Measurements from ENCODE around the gene IPCEF1. TPM values are rescaled to one million over a fixed set of nuclear protein-coding genes. Genes with fewer than 3 reads are reported as not detected.

IPCEF1 gene
- total RNA-seq, 1 experiment from 2014 or later, result 1.9 TPM

DNA sequence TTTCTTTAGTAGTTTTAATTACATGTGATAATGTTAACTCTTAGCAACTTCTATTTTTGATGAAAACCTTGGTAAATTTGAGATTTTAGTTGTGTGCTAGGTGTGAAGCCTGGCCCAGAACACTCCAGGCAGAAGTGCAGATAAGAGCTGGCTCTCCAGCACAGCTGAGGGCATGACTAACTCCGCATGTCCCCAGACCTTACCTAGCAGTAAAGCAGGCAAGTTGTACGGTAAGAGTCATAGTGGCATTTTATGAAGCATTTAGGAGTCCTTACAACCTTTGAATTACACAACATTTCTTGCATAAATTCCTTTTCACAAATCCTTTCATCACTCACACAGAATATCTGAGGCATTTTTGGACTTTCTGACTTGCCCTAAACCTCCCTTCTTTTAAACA, 250.4 kb downstream of the IPCEF1 start:
- Mint-ChIP-seq H3K36me3 (ENCODE audit: insufficient read depth, unreplicated experiment) (no peaks in the 10 kb centered on the region), H3K9me3 (ENCODE audit: unreplicated experiment) (no peaks in the 10 kb centered on the region), H3K4me1 (ENCODE audit: low read depth, unreplicated experiment) (no peaks in the 10 kb centered on the region), H3K4me3 (ENCODE audit: unreplicated experiment) (no peak overlapping the region), H3K27me3 (ENCODE audit: insufficient read depth, unreplicated experiment) (peaks cover 13% of the 10 kb centered on the region), H3K27ac (ENCODE audit: unreplicated experiment) (no peak overlapping the region)
- no peak overlapping the region for H3K4me3 ChIP-seq (ENCODE audit: low read depth, low read length)
- no TSS peak for BruUV-seq (replicated peaks)
- intact Hi-C loops (cut with micrococcal nuclease; ENCODE audit: unreplicated experiment), result no loop called here
- DNase-seq, result no peak
- no peaks in the 10 kb centered on the region for H3K36me3 ChIP-seq (ENCODE audit: control insufficient read depth, insufficient read depth, low read length)
- H3K9me3 ChIP-seq, result no peaks in the 10 kb centered on the region
- ChIA-PET CTCF (no interaction called here), POLR2A (no interaction called here)
- no peaks in the 10 kb centered on the region for H3K4me1 ChIP-seq
- TF ChIP-seq, protein P1, sequence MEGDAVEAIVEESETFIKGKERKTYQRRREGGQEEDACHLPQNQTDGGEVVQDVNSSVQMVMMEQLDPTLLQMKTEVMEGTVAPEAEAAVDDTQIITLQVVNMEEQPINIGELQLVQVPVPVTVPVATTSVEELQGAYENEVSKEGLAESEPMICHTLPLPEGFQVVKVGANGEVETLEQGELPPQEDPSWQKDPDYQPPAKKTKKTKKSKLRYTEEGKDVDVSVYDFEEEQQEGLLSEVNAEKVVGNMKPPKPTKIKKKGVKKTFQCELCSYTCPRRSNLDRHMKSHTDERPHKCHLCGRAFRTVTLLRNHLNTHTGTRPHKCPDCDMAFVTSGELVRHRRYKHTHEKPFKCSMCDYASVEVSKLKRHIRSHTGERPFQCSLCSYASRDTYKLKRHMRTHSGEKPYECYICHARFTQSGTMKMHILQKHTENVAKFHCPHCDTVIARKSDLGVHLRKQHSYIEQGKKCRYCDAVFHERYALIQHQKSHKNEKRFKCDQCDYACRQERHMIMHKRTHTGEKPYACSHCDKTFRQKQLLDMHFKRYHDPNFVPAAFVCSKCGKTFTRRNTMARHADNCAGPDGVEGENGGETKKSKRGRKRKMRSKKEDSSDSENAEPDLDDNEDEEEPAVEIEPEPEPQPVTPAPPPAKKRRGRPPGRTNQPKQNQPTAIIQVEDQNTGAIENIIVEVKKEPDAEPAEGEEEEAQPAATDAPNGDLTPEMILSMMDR (IDR thresholded peaks at IDR 0.05; ENCODE audit: insufficient read depth in 1 of 2, low read depth in 1 of 2, low read length in 1 of 2, severe bottlenecking in 1 of 2, unreplicated experiment in 1 of 2), result no peak
- no peaks in the 10 kb centered on the region for H3K27me3 ChIP-seq (replicated peaks; ENCODE audit: control insufficient read depth, insufficient read depth, low read length)

Other genes with a start within 250 kb of the IPCEF1 start
- 31.8 and 33.1 TPM in 2 replicates for gene CNKSR3, start 153.9 kb upstream of the IPCEF1 start, total RNA-seq (2022)